ENCODE data around the gene ZMYM3.

DNA sequence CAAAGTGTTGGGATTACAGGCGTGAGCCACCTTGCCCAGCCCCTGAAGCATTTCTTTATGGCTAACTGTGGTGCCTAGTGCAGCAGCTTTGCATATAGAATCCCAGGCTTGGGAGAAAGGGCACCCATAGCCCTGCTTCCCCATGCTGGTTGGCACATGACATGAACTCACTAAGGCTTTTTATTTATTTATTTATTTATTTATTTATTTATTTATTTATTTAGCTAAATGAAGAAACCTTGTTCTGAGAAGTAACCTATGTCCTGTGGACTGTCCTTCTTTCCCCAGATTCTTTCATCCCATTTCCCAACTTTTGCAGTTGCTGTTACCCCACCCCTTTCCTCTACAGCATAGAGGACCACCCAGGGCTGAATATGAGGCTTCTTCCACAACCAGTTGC is 32.8 kb downstream of the ZMYM3 start:
- TF ChIP-seq, protein P1, sequence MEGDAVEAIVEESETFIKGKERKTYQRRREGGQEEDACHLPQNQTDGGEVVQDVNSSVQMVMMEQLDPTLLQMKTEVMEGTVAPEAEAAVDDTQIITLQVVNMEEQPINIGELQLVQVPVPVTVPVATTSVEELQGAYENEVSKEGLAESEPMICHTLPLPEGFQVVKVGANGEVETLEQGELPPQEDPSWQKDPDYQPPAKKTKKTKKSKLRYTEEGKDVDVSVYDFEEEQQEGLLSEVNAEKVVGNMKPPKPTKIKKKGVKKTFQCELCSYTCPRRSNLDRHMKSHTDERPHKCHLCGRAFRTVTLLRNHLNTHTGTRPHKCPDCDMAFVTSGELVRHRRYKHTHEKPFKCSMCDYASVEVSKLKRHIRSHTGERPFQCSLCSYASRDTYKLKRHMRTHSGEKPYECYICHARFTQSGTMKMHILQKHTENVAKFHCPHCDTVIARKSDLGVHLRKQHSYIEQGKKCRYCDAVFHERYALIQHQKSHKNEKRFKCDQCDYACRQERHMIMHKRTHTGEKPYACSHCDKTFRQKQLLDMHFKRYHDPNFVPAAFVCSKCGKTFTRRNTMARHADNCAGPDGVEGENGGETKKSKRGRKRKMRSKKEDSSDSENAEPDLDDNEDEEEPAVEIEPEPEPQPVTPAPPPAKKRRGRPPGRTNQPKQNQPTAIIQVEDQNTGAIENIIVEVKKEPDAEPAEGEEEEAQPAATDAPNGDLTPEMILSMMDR (optimal IDR thresholded peaks at IDR 0.05 in 1 of 3, IDR thresholded peaks at IDR 0.05 in 1 of 3, conservative IDR thresholded peaks at IDR 0.05 in 1 of 3; ENCODE audit: extremely low read depth in 1 of 3, insufficient read depth in 2 of 3, low read length in 3 of 3), result no peak
- TF ChIP-seq EZH2 (IDR thresholded peaks at IDR 0.05; ENCODE audit: low read length), result no peak
